ENCODE results near the gene ALOX12B.
"Not testable (repeated sequence)": the region's sequence is repeated elsewhere in the genome, so short reads cannot be mapped to it uniquely, and the experiment has no call there.

DNA sequence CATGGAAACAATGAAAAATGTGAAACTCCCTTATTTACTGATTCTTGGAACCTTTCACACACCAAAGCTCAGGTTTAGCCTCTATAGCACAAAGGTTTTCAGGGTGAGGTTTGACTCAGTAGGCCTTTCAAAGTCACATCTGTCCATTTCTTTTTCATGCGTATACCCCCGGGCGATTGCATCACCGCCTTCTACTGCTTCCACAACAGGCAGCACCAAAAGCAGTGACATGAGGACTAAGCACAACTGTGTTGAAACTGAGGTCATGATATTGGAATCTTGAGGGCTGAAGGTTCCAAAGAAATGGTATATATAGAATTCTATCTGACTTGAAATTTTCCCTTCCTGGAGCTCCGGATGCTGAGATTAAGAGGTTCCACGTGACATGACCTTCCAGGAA lies 63.4 kb downstream of the ALOX12B start:
- not testable (repeated sequence) for TF ChIP-seq POLR2A (IDR thresholded peaks at IDR 0.05; ENCODE audit: low read length); GATA1 (IDR thresholded peaks at IDR 0.05; ENCODE audit: low read depth, low read length)

Data from erythroblast (primary cell).